Mucosa of rectum (tissue), 2 donors: ENCODE data around the gene IPO8.
"Not testable (repeated sequence)": the region's sequence is repeated elsewhere in the genome, so short reads cannot be mapped to it uniquely, and the experiment has no call there.

Experiments
- H3K27ac ChIP-seq, 2 donors: one replicate each; pipeline ENCODE4 v1.7.0; 2013; ENCODE audit warnings: inconsistent platforms in 2 of 2, low read depth in 2 of 2, low read length in 2 of 2
- H3K27me3 ChIP-seq, 2 donors: one replicate each; pipeline ENCODE4 v1.7.0; 2013; ENCODE audit warnings: low read length in 2 of 2; ENCODE audit not compliant: control insufficient read depth in 2 of 2, insufficient read depth in 2 of 2
- H3K36me3 ChIP-seq, 2 donors: one replicate each; pipeline ENCODE4 v1.7.0; 2013; ENCODE audit warnings: low read length in 2 of 2; ENCODE audit not compliant: control insufficient read depth in 2 of 2, insufficient read depth in 2 of 2
- H3K4me1 ChIP-seq, 2 donors: one replicate each; pipeline ENCODE4 v1.7.0; 2013; ENCODE audit warnings: low read length in 2 of 2, mild to moderate bottlenecking in 1 of 2; ENCODE audit not compliant: control insufficient read depth in 2 of 2, insufficient read depth in 2 of 2
- H3K4me3 ChIP-seq, 2 donors: one replicate each; pipeline ENCODE4 v1.7.0; 2013; ENCODE audit warnings: low read length in 2 of 2
- H3K9ac ChIP-seq, 2 donors: one replicate each; pipeline ENCODE4 v1.7.0; 2013; ENCODE audit warnings: low read length in 2 of 2, low read depth in 1 of 2, mild to moderate bottlenecking in 1 of 2
- H3K9me3 ChIP-seq, 2 donors: one replicate each; pipeline ENCODE4 v1.7.0; 2013; ENCODE audit warnings: low read length in 2 of 2; ENCODE audit not compliant: control insufficient read depth in 2 of 2
- donor health status: healthy.
- donor health status: Normal muscosa, but diverticular disease.

IPO8 gene

GRCh38 chr12:30610718-30611117 is 85.0 kb downstream of the IPO8 start:
- Histone ChIP-seq H3K36me3 (no peaks in the 10 kb centered on the region), H3K27ac (no peak overlapping the region), H3K9me3 (no peaks in the 10 kb centered on the region), H3K4me3 (no peak overlapping the region), H3K4me1 (no peaks in the 10 kb centered on the region), H3K9ac (no peak overlapping the region), H3K27me3 (no peaks in the 10 kb centered on the region)

- H3K9me3 ChIP-seq, H3K36me3 ChIP-seq, H3K27me3 ChIP-seq, H3K27ac ChIP-seq, H3K4me1 ChIP-seq, H3K9ac ChIP-seq, H3K4me3 ChIP-seq: not testable (repeated sequence)
These were observed 85.8 kb downstream of the IPO8 start for GRCh38 chr12:30609819-30610218.

DNA sequence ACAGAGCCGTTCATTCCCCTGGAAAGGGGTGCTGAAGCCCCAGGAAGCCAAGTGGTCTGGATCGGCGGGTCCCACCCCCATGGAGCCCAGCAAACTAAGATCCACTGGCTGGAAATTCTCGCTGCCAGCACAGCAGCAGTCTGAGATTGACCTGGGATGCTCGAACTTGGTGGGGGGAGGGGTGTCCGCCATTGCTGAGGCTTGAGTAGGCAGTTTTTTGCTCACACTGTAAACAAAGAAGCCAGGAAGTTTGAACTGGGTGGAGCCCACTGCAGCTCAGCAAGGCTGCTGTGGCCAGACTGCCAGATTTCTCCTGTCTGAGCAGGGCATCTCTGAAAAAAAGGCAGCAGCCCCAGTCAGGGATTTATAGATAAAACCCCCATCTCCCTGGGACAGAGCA is 91.4 kb downstream of the IPO8 start:
- not testable (repeated sequence) for H3K27ac ChIP-seq, H3K4me3 ChIP-seq, H3K27me3 ChIP-seq, H3K9ac ChIP-seq, H3K36me3 ChIP-seq, H3K4me1 ChIP-seq, H3K9me3 ChIP-seq

DNA sequence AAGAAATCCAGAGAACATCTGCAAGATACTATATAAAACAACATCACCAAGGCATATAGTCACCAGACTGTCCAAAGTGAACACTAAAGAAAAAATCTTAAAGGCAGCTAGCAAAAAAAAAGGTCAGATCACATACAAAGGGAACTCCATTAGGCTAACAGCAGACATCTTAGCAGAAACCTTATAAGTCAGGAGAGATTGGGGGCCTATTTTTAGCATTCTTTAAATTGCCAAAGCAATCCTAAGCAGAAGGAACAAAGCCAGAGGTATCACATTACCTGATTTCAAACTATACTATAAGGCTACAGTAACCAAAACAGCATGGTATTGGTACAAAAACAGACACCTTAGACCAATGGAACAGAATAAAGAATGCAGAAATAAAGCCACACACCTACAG is 92.5 kb downstream of the IPO8 start:
- H3K9me3 ChIP-seq = no peaks in the 10 kb centered on the region
- H3K36me3 ChIP-seq = no peaks in the 10 kb centered on the region
- H3K27ac ChIP-seq = no peak overlapping the region
- no peaks in the 10 kb centered on the region for H3K27me3 ChIP-seq
- H3K4me1 ChIP-seq = no peaks in the 10 kb centered on the region
- H3K4me3 ChIP-seq = no peak overlapping the region
- no peak overlapping the region for H3K9ac ChIP-seq

DNA sequence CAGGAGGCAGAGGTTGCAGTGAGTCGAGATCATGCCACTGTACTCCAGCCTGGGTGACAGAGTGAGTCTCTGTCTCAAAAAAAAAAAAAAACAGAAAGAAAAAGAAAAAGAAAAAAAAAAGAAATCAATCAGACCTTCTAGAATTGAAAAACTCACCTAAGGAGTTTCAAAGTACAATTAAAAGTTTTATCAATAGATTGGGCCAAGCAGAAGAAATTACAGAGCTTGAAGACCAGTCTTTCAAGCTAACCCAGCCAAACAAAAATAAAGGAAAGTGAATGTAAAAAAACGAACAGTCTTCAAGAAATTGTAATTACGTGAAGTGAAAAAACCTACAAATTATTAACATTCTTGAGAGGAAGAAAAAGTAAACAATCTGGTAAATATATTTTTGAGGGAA is 93.0 kb downstream of the IPO8 start:
- no peaks in the 10 kb centered on the region for H3K9me3 ChIP-seq
- H3K4me1 ChIP-seq = no peaks in the 10 kb centered on the region
- no peak overlapping the region for H3K9ac ChIP-seq
- H3K4me3 ChIP-seq = no peak overlapping the region
- no peaks in the 10 kb centered on the region for H3K27me3 ChIP-seq
- no peaks in the 10 kb centered on the region for H3K36me3 ChIP-seq
- no peak overlapping the region for H3K27ac ChIP-seq

DNA sequence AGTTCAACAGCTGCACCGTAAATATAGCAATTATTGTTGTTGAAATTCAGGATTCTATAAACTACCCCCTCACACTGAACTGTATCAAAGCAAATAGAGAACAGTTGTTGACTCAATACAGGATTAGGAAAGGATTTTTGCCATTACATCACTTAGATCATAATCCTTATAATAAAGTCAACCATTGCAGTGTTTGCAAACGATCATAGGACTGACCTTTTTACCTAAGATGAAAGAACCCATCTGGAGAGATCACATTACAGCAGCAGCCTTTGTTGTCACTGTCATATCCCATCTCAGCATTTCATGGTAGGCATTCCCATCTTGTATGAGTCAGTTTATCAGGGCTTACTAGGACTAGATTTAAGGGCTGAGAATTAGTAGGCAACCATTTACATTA is 96.1 kb downstream of the IPO8 start:
- no peaks in the 10 kb centered on the region for H3K9me3 ChIP-seq
- H3K4me3 ChIP-seq = no peak overlapping the region
- no peaks in the 10 kb centered on the region for H3K36me3 ChIP-seq
- H3K9ac ChIP-seq = no peak overlapping the region
- no peaks in the 10 kb centered on the region for H3K27me3 ChIP-seq
- H3K4me1 ChIP-seq = no peaks in the 10 kb centered on the region
- no peak overlapping the region for H3K27ac ChIP-seq

- Histone ChIP-seq H3K27ac (no peak overlapping the region), H3K9me3 (no peaks in the 10 kb centered on the region), H3K4me1 (no peaks in the 10 kb centered on the region), H3K4me3 (no peak overlapping the region), H3K9ac (no peak overlapping the region), H3K36me3 (no peaks in the 10 kb centered on the region), H3K27me3 (no peaks in the 10 kb centered on the region)
These were observed 96.8 kb downstream of the IPO8 start for GRCh38 chr12:30598889-30599288.

DNA sequence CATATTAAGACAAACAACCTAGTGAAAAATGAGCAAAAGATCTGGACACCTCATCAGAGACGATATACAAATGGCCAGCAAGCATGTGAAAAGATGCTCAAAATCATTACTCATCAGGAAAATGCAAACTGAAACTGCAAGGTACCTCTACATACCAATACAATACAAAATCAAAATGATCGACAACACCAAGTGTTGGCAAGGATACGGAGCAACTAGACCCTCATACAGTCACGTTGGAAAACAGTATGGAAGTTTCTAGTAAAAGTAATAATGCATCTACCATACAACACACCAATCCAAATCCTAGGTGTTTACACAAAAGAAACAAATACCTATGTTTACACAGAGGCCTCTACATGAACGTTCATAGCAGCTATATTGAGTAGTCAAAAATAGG is 99.9 kb downstream of the IPO8 start:
- no peaks in the 10 kb centered on the region for H3K27me3 ChIP-seq

DNA sequence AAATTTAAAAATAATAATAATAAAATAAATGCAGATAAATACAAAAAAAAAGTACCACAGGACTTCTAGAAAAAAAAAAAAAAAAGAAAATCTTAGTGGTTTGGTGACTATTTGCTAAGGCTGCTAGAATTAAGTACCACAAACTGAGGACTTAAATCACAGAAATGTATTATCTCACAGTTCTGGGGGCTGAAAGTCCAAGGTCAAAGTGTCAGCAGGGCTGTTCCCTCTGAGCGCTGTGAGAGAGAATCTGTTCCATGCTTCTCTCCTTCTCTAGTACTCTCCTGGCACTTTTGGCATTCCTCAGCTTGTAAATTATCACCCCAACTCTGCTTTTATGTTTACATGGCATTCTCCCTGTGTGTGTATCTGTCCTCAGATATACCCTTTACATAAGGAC is 101.2 kb downstream of the IPO8 start:
- Histone ChIP-seq H3K4me3 (no peak overlapping the region), H3K27ac (no peak overlapping the region), H3K9me3 (no peaks in the 10 kb centered on the region), H3K27me3 (no peaks in the 10 kb centered on the region), H3K36me3 (no peaks in the 10 kb centered on the region), H3K9ac (no peak overlapping the region), H3K4me1 (no peaks in the 10 kb centered on the region)

More for the DNA sequence above, 99.9 kb downstream of the IPO8 start:
- no peak overlapping the region for H3K4me3 ChIP-seq
- H3K4me1 ChIP-seq = no peaks in the 10 kb centered on the region
- H3K9ac ChIP-seq = no peak overlapping the region
- no peaks in the 10 kb centered on the region for H3K9me3 ChIP-seq
- no peaks in the 10 kb centered on the region for H3K36me3 ChIP-seq
- H3K27ac ChIP-seq = no peak overlapping the region

DNA sequence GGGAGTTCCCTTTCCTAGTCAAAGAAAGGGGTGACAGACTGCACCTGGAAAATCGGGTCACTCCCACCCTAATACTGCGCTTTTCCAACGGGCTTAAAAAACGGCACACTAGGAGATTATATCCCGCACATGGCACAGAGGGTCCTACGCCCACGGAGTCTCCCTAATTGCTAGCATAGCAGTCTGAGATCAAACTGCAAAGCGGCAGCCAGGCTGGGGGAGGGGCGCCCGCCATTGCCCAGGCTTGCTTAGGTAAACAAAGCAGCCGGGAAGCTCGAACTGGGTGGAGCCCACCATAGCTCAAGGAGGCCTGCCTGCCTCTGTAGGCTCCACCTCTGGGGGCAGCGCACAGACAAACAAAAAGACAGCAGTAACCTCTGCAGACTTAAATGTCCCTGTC is 107.1 kb downstream of the IPO8 start:
- not testable (repeated sequence) for H3K36me3 ChIP-seq, H3K27ac ChIP-seq, H3K27me3 ChIP-seq

DNA sequence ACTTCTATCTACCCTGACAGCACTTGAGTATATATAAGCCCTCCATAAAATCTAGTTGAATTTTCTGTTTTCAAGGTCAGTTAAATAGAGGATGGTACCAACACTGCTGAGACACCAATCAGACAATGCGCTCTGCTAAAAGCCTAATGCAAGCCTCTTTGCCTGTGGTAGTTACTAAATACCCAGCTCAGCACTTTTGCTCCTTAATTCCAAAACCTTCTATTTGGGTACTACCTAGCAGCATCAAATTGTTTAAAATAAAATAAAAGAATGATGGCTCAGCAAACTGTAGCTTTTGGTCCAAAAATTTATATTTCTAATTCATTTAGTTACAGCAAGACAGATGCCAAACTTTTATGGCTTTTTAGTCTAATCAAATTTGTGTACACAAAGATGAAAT is 107.9 kb downstream of the IPO8 start:
- no peaks in the 10 kb centered on the region for H3K9me3 ChIP-seq
- H3K9ac ChIP-seq = no peak overlapping the region
- H3K36me3 ChIP-seq = no peaks in the 10 kb centered on the region
- no peak overlapping the region for H3K4me3 ChIP-seq
- H3K27me3 ChIP-seq = no peaks in the 10 kb centered on the region
- H3K27ac ChIP-seq = no peak overlapping the region
- no peaks in the 10 kb centered on the region for H3K4me1 ChIP-seq

More for the DNA sequence above, 107.1 kb downstream of the IPO8 start:
- H3K9ac ChIP-seq, H3K4me1 ChIP-seq, H3K9me3 ChIP-seq, H3K4me3 ChIP-seq: not testable (repeated sequence)
